WERI-Rb-1 (cell line): ENCODE data around the gene ITPKC.

ENCODE experiments used
- DNase-seq: peaks from one replicate; pipeline ENCODE4 v3.0.0-alpha.2; 2020
- H3K27ac ChIP-seq: fragments of 250-450 bp; sonication (Bioruptor Pico); 2 replicates; pipeline ENCODE4 v1.5.1; 2020; ENCODE audit warnings: mild to moderate bottlenecking, moderate library complexity
- H3K27me3 ChIP-seq: fragments of 250-450 bp; sonication (Bioruptor Pico); 2 replicates; pipeline ENCODE4 v1.5.1; 2021; ENCODE audit warnings: mild to moderate bottlenecking, low read depth, moderate library complexity; ENCODE audit not compliant: insufficient read depth, severe bottlenecking
- H3K36me3 ChIP-seq: fragments of 250-450 bp; sonication (Bioruptor Pico); 2 replicates; pipeline ENCODE4 v1.5.1; 2020; ENCODE audit warnings: mild to moderate bottlenecking, moderate library complexity
- H3K4me3 ChIP-seq: 2 replicates; pipeline ENCODE4 v1.5.1; 2011; ENCODE audit warnings: low read depth, mild to moderate bottlenecking, control low read depth, low read length
- H3K9me3 ChIP-seq: fragments of 250-450 bp; sonication (Bioruptor Pico); 2 replicates; pipeline ENCODE4 v1.5.1; 2021; ENCODE audit warnings: mild to moderate bottlenecking, moderate library complexity; ENCODE audit not compliant: severe bottlenecking
- TF ChIP-seq, protein P1 (sequence below): IDR thresholded peaks from 2 replicates; pipeline ENCODE4 v1.5.1; 2011; ENCODE audit warnings: low read depth, mild to moderate bottlenecking, control low read depth, inconsistent platforms, low read length

Gene ITPKC

DNA sequence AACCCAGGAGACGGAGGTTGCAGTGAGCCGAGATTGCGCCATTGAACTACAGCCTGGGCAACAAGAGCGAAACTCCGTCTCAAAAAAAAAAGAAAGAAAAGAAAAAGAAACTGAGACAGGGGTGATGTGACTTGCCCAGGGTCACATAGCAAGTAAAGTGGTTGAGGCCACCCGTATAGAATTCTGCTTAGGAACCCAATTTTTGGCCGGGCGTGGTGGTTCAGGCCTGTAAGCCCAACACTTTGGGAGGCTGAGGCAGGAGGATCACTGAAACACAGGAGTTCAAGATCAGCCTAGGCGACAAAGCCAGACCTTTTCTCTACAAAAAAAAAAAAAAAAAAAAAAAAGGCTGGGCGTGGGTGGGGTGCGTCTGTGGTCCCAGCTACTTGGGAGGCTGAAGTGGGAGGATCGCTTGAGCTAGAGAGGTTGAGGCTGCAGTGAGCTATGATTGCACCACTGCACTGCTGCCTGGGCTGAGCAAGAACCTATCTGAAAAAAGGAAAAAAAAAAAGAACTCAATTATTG, 35.4 kb downstream of the ITPKC start:
- H3K36me3 ChIP-seq, result peaks cover 48% of the 10 kb centered on the region
- no peaks in the 10 kb centered on the region for H3K27me3 ChIP-seq
- DNase-seq, result no peak
- H3K9me3 ChIP-seq, result no peaks in the 10 kb centered on the region
- peak overlapping the region; percentile 100; the same call in 1 of the 2 replicates for H3K27ac ChIP-seq
- TF ChIP-seq, protein P1, sequence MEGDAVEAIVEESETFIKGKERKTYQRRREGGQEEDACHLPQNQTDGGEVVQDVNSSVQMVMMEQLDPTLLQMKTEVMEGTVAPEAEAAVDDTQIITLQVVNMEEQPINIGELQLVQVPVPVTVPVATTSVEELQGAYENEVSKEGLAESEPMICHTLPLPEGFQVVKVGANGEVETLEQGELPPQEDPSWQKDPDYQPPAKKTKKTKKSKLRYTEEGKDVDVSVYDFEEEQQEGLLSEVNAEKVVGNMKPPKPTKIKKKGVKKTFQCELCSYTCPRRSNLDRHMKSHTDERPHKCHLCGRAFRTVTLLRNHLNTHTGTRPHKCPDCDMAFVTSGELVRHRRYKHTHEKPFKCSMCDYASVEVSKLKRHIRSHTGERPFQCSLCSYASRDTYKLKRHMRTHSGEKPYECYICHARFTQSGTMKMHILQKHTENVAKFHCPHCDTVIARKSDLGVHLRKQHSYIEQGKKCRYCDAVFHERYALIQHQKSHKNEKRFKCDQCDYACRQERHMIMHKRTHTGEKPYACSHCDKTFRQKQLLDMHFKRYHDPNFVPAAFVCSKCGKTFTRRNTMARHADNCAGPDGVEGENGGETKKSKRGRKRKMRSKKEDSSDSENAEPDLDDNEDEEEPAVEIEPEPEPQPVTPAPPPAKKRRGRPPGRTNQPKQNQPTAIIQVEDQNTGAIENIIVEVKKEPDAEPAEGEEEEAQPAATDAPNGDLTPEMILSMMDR, result no peak
- H3K4me3 ChIP-seq, result peak overlapping the region; percentile 98; the same call in 1 of the 2 replicates

DNA sequence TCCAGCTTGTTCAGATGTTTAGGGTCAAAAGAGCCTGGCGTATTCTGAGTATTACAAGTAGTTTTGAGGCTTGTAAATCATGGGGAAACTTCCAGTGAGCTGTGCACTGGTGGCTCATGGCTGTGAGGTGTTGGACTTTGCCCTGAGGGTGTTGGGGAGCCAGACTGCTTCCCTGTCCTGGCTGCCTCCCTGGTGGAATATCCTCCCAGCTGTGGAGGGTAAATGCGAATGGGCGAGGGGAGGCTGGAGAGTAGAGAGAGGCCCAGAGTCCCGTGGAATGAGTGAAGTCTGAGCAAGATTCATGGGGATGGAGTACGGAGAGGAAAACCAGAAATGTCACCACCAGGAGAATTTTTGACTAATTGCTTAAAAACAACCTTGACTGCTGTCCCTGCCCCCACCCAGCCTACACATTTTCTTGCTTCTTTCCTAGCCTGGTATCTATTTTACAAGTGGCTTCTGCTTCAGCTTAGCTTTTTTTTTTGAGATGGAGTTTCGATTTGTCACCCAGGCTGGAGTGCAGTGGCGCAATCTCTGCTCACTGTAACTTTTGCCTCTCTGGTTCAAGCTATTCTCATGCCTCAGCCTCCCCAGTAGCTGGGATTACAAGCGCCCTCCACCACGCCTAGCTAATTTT, 37.8 kb downstream of the ITPKC start:
- TF ChIP-seq, protein P1, result no peak
- Histone ChIP-seq H3K27ac (no peak overlapping the region), H3K27me3 (no peaks in the 10 kb centered on the region), H3K4me3 (no peak overlapping the region), H3K9me3 (no peaks in the 10 kb centered on the region), H3K36me3 (peaks cover 70% of the 10 kb centered on the region)
- DNase-seq, result no peak

- H3K4me3 ChIP-seq, result no peak overlapping the region
- no peak overlapping the region for H3K27ac ChIP-seq
- DNase-seq, result no peak
- no peaks in the 10 kb centered on the region for H3K27me3 ChIP-seq
- peaks cover 75% of the 10 kb centered on the region for H3K36me3 ChIP-seq
- no peaks in the 10 kb centered on the region for H3K9me3 ChIP-seq
- TF ChIP-seq, protein P1, result no peak
Measured at GRCh38 chr19:40755248-40755624, 38.3 kb downstream of the ITPKC start.

DNA sequence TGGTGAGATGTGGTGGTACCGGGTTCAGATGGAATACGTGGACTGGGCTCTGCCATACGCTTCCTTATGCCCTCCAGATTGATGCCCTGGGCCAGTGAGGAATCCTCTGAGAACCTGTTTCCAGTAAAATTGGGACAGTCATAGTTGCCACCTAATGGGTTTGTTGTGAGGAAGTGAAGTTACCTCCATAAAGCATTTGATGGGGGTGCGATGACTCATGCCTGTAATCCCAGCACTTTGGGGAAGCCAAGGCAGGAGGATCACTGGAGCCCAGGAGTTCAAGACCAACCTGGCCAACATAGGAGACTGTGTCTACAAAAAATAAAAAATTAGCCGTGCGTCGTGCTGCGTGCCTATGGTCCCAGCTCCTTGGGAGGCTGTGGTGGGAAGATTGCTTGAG, 38.9 kb downstream of the ITPKC start:
- Histone ChIP-seq H3K9me3 (no peaks in the 10 kb centered on the region), H3K4me3 (no peak overlapping the region), H3K27ac (no peak overlapping the region), H3K27me3 (no peaks in the 10 kb centered on the region), H3K36me3 (peaks cover 81% of the 10 kb centered on the region)
- TF ChIP-seq, protein P1, result no peak
- no peak for DNase-seq

DNA sequence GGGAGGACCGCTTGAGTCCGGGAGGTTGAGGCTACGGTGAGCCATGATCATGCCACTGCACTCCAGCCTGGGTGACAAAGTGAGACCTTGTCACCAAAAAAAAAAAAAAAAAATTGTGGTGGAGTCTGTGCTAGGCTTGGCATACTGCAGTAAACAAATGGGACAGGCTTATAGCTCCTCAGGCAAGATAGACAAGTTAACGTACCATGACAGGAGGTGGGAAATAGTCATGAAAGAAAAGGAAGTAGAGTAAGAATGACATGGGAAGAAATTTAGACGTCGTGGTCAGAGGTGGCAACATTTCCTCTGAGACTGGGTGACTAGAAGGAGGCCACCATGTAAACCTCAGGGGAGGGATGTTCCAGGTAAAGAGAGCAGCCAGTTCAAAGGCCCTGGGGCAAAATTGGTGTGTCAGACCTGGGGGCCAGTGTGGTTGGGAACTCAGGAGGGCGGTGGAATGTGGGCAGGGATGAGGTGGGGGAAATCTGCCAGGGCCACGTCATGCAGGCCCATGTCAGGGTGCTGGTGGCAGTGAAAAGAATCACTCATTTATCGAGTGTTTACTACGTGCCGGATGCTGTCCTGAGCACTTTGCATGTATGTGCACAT, 39.7 kb downstream of the ITPKC start:
- TF ChIP-seq, protein P1, result no peak
- no peak for DNase-seq
- no peaks in the 10 kb centered on the region for H3K27me3 ChIP-seq
- H3K4me3 ChIP-seq, result no peak overlapping the region
- no peaks in the 10 kb centered on the region for H3K9me3 ChIP-seq
- no peak overlapping the region for H3K27ac ChIP-seq
- H3K36me3 ChIP-seq, result peaks cover 83% of the 10 kb centered on the region
